Measurements from ENCODE around the gene RHBDL1. TPM values are rescaled to one million over a fixed set of nuclear protein-coding genes. Genes with fewer than 3 reads are reported as not detected.
A peak's percentile ranks its signal among the peaks of the same experiment; 100 is the strongest.

Gene RHBDL1
- total RNA-seq, 1 donor from 2014 or later: 6.1 TPM

- DNase-seq (ENCODE audit: low spot score in 2 of 2, unreplicated experiment in 2 of 2): no peak
- TF ChIP-seq, protein P1, sequence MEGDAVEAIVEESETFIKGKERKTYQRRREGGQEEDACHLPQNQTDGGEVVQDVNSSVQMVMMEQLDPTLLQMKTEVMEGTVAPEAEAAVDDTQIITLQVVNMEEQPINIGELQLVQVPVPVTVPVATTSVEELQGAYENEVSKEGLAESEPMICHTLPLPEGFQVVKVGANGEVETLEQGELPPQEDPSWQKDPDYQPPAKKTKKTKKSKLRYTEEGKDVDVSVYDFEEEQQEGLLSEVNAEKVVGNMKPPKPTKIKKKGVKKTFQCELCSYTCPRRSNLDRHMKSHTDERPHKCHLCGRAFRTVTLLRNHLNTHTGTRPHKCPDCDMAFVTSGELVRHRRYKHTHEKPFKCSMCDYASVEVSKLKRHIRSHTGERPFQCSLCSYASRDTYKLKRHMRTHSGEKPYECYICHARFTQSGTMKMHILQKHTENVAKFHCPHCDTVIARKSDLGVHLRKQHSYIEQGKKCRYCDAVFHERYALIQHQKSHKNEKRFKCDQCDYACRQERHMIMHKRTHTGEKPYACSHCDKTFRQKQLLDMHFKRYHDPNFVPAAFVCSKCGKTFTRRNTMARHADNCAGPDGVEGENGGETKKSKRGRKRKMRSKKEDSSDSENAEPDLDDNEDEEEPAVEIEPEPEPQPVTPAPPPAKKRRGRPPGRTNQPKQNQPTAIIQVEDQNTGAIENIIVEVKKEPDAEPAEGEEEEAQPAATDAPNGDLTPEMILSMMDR (IDR thresholded peaks at IDR 0.05; ENCODE audit: unreplicated experiment): no peak
- Mint-ChIP-seq H3K9me3 (no peaks in the 10 kb centered on the region), H3K27me3 (ENCODE audit: low read depth) (no peaks in the 10 kb centered on the region), H3K4me3 (peak overlapping the region; percentile 74), H3K36me3 (peaks cover 2% of the 10 kb centered on the region), H3K4me1 (peaks cover 5% of the 10 kb centered on the region), H3K27ac (no peak overlapping the region)
Measured at GRCh38 chr16:668519-669171, 6.8 kb upstream of the RHBDL1 start.

GRCh38 chr16:669666-670065 is 5.8 kb upstream of the RHBDL1 start:
- no peak for DNase-seq (ENCODE audit: low spot score in 2 of 2, unreplicated experiment in 2 of 2)
- peaks cover 2% of the 10 kb centered on the region for H3K36me3 Mint-ChIP-seq
- TF ChIP-seq, protein P1 (IDR thresholded peaks at IDR 0.05; ENCODE audit: unreplicated experiment): no peak

GRCh38 chr16:670485-671352 is 4.8 kb upstream of the RHBDL1 start:
- peaks cover 2% of the 10 kb centered on the region for H3K36me3 Mint-ChIP-seq
- H3K4me1 Mint-ChIP-seq: peaks cover 5% of the 10 kb centered on the region
- TF ChIP-seq, protein P1 (IDR thresholded peaks at IDR 0.05; ENCODE audit: unreplicated experiment): no peak
- no peak for DNase-seq (ENCODE audit: low spot score in 2 of 2, unreplicated experiment in 2 of 2)
- peak overlapping the region; percentile 57 for H3K4me3 Mint-ChIP-seq
- no peaks in the 10 kb centered on the region for H3K9me3 Mint-ChIP-seq
- no peak overlapping the region for H3K27ac Mint-ChIP-seq
- H3K27me3 Mint-ChIP-seq (ENCODE audit: low read depth): peaks cover 5% of the 10 kb centered on the region

More at GRCh38 chr16:669666-670065, 5.8 kb upstream of the RHBDL1 start:
- Mint-ChIP-seq H3K27me3 (ENCODE audit: low read depth) (no peaks in the 10 kb centered on the region), H3K27ac (no peak overlapping the region), H3K4me3 (peak overlapping the region; percentile 57), H3K4me1 (peaks cover 5% of the 10 kb centered on the region), H3K9me3 (no peaks in the 10 kb centered on the region)

DNA sequence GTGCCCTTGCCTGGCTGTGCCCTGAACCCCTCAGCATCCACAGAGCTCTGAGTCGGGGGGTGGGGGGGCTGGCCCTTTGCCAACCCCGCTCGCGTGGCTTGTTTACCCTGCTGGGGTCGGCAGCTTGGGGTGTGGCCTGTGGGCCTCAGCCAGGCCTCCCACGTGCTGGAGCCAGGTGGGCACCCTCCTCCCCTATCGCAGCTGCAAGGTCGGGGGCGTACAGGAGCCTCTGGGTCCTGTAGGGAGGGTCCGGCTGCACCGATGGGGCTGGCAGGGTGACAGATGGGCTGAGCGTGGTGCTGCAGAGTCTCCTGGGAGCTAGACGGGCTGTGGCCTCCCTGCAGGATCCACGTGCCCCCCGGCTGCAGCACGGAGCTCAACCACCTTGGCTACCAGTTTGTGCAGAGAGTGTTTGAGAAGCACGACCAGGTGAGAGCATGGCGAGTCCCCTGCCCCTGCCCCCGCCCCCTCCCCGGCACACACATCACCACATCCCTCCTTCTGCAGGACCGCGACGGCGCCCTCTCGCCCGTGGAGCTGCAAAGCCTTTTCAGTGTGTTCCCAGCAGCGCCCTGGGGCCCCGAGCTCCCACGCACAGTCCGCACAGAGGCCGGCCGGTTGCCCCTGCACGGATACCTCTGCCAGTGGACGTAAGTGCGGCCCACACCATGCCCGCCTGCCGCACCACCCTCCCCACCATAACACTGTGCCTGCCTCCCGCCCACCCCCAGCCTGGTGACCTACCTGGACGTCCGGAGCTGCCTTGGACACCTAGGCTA is 3.9 kb upstream of the RHBDL1 start:
- Mint-ChIP-seq H3K9me3 (no peaks in the 10 kb centered on the region), H3K27me3 (ENCODE audit: low read depth) (peaks cover 6% of the 10 kb centered on the region), H3K4me1 (peaks cover 5% of the 10 kb centered on the region), H3K36me3 (peaks cover 2% of the 10 kb centered on the region), H3K4me3 (no peak overlapping the region), H3K27ac (no peak overlapping the region)
- TF ChIP-seq, protein P1 (IDR thresholded peaks at IDR 0.05; ENCODE audit: unreplicated experiment): no peak
- no peak for DNase-seq (ENCODE audit: low spot score in 2 of 2, unreplicated experiment in 2 of 2)

DNA sequence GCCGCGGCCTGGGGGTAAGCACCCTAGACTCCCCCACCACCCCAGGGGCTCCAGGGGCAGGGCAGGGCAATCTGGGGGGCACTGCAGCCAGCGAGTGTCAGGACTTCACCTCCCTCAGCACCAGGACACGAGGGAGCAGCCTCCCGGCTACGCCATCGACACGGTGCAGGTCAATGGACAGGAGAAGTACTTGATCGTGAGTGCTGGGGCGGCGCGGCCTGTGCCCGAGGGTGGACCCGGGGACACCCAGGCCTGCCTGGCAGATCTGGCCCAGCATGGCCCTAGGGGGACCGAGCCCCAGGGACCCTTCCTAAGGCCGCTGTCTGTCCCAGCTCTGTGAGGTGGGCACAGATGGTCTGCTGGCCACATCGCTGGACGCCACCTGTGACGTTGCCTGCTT is 3.1 kb upstream of the RHBDL1 start:
- peaks cover 5% of the 10 kb centered on the region for H3K4me1 Mint-ChIP-seq
- H3K27ac Mint-ChIP-seq: no peak overlapping the region
- no peak for DNase-seq (ENCODE audit: low spot score in 2 of 2, unreplicated experiment in 2 of 2)
- no peaks in the 10 kb centered on the region for H3K9me3 Mint-ChIP-seq
- no peak overlapping the region for H3K4me3 Mint-ChIP-seq
- peaks cover 2% of the 10 kb centered on the region for H3K36me3 Mint-ChIP-seq
- TF ChIP-seq, protein P1 (IDR thresholded peaks at IDR 0.05; ENCODE audit: unreplicated experiment): no peak
- peaks cover 10% of the 10 kb centered on the region for H3K27me3 Mint-ChIP-seq (ENCODE audit: low read depth)

Measured in mesothelial cell of epicardium (in vitro differentiated cells).